ENCODE data around the gene NHLRC2. TPM values are rescaled to one million over a fixed set of nuclear protein-coding genes. Genes with fewer than 3 reads are reported as not detected.
A peak's percentile ranks its signal among the peaks of the same experiment; 100 is the strongest.

NHLRC2 gene
- total and polyA plus RNA-seq, 10 of the 15 experiments (the other 5 are each of a cell fraction or from before 2014, with no cell fraction given) = 1.9 to 31.3 (median 15.9) TPM

DNA sequence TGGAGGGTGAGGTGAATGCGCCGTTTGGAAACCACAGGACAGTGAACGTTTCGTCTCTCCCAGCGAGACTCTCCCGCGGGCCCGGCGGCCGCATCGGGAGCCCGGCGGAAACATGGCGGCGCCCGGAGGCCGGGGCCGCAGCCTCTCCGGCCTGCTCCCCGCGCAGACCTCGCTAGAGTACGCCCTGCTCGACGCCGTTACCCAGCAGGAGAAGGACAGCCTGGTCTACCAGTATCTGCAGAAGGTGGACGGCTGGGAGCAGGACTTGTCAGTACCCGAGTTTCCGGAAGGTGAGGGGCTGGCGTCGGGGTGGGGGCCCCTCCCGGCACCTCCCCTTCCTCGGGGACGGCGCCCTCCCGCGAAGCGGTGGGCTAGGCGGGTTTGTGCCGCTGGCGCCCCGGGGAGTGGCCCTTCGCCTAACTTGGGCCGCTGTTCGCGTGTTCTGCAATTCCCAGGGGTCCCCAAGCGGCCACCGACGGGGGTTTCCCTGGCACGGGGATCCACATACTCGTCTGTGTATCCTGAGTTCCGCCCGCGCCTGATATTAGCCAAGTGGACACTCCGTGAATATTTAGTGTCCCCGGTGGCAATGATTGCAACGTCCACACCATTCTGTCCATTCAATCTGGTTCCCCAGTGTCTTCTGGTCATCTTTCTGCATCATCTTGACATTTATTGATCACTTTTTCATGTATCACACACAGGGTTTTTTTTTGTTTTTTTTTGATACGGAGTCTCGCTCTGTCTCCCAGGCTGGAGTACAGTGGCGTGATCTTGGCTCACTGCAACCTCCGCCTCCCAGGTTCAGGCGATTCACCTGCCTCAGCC, 514 bp downstream of the NHLRC2 start (continued):
- TF ChIP-seq, protein P1, sequence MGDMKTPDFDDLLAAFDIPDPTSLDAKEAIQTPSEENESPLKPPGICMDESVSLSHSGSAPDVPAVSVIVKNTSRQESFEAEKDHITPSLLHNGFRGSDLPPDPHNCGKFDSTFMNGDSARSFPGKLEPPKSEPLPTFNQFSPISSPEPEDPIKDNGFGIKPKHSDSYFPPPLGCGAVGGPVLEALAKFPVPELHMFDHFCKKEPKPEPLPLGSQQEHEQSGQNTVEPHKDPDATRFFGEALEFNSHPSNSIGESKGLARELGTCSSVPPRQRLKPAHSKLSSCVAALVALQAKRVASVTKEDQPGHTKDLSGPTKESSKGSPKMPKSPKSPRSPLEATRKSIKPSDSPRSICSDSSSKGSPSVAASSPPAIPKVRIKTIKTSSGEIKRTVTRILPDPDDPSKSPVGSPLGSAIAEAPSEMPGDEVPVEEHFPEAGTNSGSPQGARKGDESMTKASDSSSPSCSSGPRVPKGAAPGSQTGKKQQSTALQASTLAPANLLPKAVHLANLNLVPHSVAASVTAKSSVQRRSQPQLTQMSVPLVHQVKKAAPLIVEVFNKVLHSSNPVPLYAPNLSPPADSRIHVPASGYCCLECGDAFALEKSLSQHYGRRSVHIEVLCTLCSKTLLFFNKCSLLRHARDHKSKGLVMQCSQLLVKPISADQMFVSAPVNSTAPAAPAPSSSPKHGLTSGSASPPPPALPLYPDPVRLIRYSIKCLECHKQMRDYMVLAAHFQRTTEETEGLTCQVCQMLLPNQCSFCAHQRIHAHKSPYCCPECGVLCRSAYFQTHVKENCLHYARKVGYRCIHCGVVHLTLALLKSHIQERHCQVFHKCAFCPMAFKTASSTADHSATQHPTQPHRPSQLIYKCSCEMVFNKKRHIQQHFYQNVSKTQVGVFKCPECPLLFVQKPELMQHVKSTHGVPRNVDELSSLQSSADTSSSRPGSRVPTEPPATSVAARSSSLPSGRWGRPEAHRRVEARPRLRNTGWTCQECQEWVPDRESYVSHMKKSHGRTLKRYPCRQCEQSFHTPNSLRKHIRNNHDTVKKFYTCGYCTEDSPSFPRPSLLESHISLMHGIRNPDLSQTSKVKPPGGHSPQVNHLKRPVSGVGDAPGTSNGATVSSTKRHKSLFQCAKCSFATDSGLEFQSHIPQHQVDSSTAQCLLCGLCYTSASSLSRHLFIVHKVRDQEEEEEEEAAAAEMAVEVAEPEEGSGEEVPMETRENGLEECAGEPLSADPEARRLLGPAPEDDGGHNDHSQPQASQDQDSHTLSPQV (IDR thresholded peaks at IDR 0.05) = no peak
- TF ChIP-seq POU2F2 (IDR thresholded peaks at IDR 0.05; ENCODE audit: borderline replicate concordance, low read depth, low read length) = peak; percentile 33; the same call in 2 of the 3 replicates
- TF ChIP-seq BCL11A (IDR thresholded peaks at IDR 0.05; ENCODE audit: low read depth, low read length) = no peak
- TF ChIP-seq SREBF1 (IDR thresholded peaks at IDR 0.05; ENCODE audit: low read length) = no peak
- TF ChIP-seq, protein P2, sequence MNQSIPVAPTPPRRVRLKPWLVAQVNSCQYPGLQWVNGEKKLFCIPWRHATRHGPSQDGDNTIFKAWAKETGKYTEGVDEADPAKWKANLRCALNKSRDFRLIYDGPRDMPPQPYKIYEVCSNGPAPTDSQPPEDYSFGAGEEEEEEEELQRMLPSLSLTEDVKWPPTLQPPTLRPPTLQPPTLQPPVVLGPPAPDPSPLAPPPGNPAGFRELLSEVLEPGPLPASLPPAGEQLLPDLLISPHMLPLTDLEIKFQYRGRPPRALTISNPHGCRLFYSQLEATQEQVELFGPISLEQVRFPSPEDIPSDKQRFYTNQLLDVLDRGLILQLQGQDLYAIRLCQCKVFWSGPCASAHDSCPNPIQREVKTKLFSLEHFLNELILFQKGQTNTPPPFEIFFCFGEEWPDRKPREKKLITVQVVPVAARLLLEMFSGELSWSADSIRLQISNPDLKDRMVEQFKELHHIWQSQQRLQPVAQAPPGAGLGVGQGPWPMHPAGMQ (IDR thresholded peaks at IDR 0.05; ENCODE audit: borderline replicate concordance) = no peak
- TF ChIP-seq NFXL1 (IDR thresholded peaks at IDR 0.05; ENCODE audit: borderline replicate concordance) = no peak
- no peak for TF ChIP-seq JUND (IDR thresholded peaks at IDR 0.05; ENCODE audit: low read depth, low read length)
- peak; percentile 94 for TF ChIP-seq POLR2A (IDR thresholded peaks at IDR 0.05; ENCODE audit: low read depth, low read length)
- TF ChIP-seq FOS (IDR thresholded peaks at IDR 0.05; ENCODE audit: borderline replicate concordance, extremely low read depth, insufficient read length) = no peak
- no peak; the same call in 1 of the 2 replicates for TF ChIP-seq TARDBP (IDR thresholded peaks at IDR 0.05; ENCODE audit: borderline replicate concordance)
- no peak; the same call in 1 of the 2 replicates for TF ChIP-seq SPI1 (IDR thresholded peaks at IDR 0.05; ENCODE audit: borderline replicate concordance, insufficient read depth, low read depth, low read length)
- TF ChIP-seq MYC (IDR thresholded peaks at IDR 0.05; ENCODE audit: insufficient read depth, insufficient read length, insufficient replicate concordance, low read length, severe bottlenecking) = peak; percentile 58
- no peak for TF ChIP-seq MEF2A (IDR thresholded peaks at IDR 0.05; ENCODE audit: insufficient read depth, low read depth, low read length)
- TF ChIP-seq, protein P3, sequence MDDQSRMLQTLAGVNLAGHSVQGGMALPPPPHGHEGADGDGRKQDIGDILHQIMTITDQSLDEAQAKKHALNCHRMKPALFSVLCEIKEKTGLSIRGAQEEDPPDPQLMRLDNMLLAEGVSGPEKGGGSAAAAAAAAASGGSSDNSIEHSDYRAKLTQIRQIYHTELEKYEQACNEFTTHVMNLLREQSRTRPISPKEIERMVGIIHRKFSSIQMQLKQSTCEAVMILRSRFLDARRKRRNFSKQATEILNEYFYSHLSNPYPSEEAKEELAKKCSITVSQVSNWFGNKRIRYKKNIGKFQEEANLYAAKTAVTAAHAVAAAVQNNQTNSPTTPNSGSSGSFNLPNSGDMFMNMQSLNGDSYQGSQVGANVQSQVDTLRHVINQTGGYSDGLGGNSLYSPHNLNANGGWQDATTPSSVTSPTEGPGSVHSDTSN (IDR thresholded peaks at IDR 0.05; ENCODE audit: insufficient replicate concordance, low read depth, low read length) = no peak
- TF ChIP-seq, protein P4, sequence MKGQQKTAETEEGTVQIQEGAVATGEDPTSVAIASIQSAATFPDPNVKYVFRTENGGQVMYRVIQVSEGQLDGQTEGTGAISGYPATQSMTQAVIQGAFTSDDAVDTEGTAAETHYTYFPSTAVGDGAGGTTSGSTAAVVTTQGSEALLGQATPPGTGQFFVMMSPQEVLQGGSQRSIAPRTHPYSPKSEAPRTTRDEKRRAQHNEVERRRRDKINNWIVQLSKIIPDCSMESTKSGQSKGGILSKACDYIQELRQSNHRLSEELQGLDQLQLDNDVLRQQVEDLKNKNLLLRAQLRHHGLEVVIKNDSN (IDR thresholded peaks at IDR 0.05; ENCODE audit: borderline replicate concordance, extremely low read length, insufficient read depth, low read depth, low read length) = no peak
- TF ChIP-seq, protein P5, sequence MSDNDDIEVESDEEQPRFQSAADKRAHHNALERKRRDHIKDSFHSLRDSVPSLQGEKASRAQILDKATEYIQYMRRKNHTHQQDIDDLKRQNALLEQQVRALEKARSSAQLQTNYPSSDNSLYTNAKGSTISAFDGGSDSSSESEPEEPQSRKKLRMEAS (IDR thresholded peaks at IDR 0.05; ENCODE audit: low read depth, low read length) = 0 out of 2 replicates have a peak, but pooled peaks have one; percentile 29
- TF ChIP-seq RCOR1 (conservative IDR thresholded peaks at IDR 0.05; ENCODE audit: low read depth, low read length) = peak; percentile 40; the same call in 1 of the 2 replicates
- peak; percentile 82 for TF ChIP-seq NBN (IDR thresholded peaks at IDR 0.05)
- no peak for TF ChIP-seq SMC3 (IDR thresholded peaks at IDR 0.05; ENCODE audit: borderline replicate concordance, low read length)
- no peak for TF ChIP-seq RB1 (IDR thresholded peaks at IDR 0.05; ENCODE audit: borderline replicate concordance)
- TF ChIP-seq SIN3A (IDR thresholded peaks at IDR 0.05; ENCODE audit: low read depth, low read length) = 0 out of 2 replicates have a peak, but pooled peaks have one; percentile 75
- peak; percentile 76 for TF ChIP-seq DPF2 (IDR thresholded peaks at IDR 0.05)
